Measurements from ENCODE around the gene THAP4.

Gene THAP4

GRCh38 chr2:241564596-241565410, 72.2 kb downstream of the THAP4 start:
- Histone ChIP-seq H3K4me3 (ENCODE audit: low read depth, low read length) (no peak overlapping the region), H3K27me3 (replicated peaks) (no peaks in the 10 kb centered on the region), H3K27ac (no peak overlapping the region), H3K36me3 (replicated peaks) (peaks cover 10% of the 10 kb centered on the region)
- in situ Hi-C loops (cut with HindIII; ENCODE audit: low pct_ligation_motif_present, low sequenced_read_pairs) = no loop called here
- TF ChIP-seq CTCF (IDR thresholded peaks at IDR 0.05; ENCODE audit: low read depth, low read length, missing control alignments) = no peak
- no peak for DNase-seq

GRCh38 chr2:241563981-241564595, 72.9 kb downstream of the THAP4 start:
- TF ChIP-seq CTCF (IDR thresholded peaks at IDR 0.05; ENCODE audit: low read depth, low read length, missing control alignments) = no peak
- in situ Hi-C loops (cut with HindIII; ENCODE audit: low pct_ligation_motif_present, low sequenced_read_pairs) = no loop called here
- H3K4me3 ChIP-seq (ENCODE audit: low read depth, low read length) = no peak overlapping the region

GRCh38 chr2:241563571-241563980, 73.4 kb downstream of the THAP4 start:
- Histone ChIP-seq H3K4me3 (ENCODE audit: low read depth, low read length) (no peak overlapping the region), H3K27me3 (replicated peaks) (no peaks in the 10 kb centered on the region), H3K27ac (no peak overlapping the region), H3K36me3 (replicated peaks) (peaks cover 10% of the 10 kb centered on the region)
- no peak for DNase-seq
- no peak for TF ChIP-seq CTCF (IDR thresholded peaks at IDR 0.05; ENCODE audit: low read depth, low read length, missing control alignments)
- in situ Hi-C loops (cut with HindIII; ENCODE audit: low pct_ligation_motif_present, low sequenced_read_pairs) = no loop called here

More at GRCh38 chr2:241563981-241564595, 72.9 kb downstream of the THAP4 start:
- Histone ChIP-seq H3K27ac (no peak overlapping the region), H3K27me3 (replicated peaks) (no peaks in the 10 kb centered on the region), H3K36me3 (replicated peaks) (peaks cover 10% of the 10 kb centered on the region)
- DNase-seq = no peak

GRCh38 chr2:241563031-241563507, 73.9 kb downstream of the THAP4 start:
- in situ Hi-C loops (cut with HindIII; ENCODE audit: low pct_ligation_motif_present, low sequenced_read_pairs) = no loop called here
- DNase-seq = no peak
- no peak overlapping the region for H3K4me3 ChIP-seq (ENCODE audit: low read depth, low read length)
- H3K27me3 ChIP-seq (replicated peaks) = no peaks in the 10 kb centered on the region
- no peak for TF ChIP-seq CTCF (IDR thresholded peaks at IDR 0.05; ENCODE audit: low read depth, low read length, missing control alignments)
- H3K36me3 ChIP-seq (replicated peaks) = peaks cover 10% of the 10 kb centered on the region
- H3K27ac ChIP-seq = no peak overlapping the region

- in situ Hi-C loops (cut with HindIII; ENCODE audit: low pct_ligation_motif_present, low sequenced_read_pairs) = no loop called here
- peaks cover 10% of the 10 kb centered on the region for H3K36me3 ChIP-seq (replicated peaks)
- DNase-seq = no peak
- H3K27ac ChIP-seq = no peak overlapping the region
- no peak overlapping the region for H3K4me3 ChIP-seq (ENCODE audit: low read depth, low read length)
- TF ChIP-seq CTCF (IDR thresholded peaks at IDR 0.05; ENCODE audit: low read depth, low read length, missing control alignments) = no peak
- H3K27me3 ChIP-seq (replicated peaks) = no peaks in the 10 kb centered on the region
These were observed 74.6 kb downstream of the THAP4 start for GRCh38 chr2:241562269-241562891.
